ENCODE results near the gene RUNX2. TPM values are rescaled to one million over a fixed set of nuclear protein-coding genes. Genes with fewer than 3 reads are reported as not detected.

The RUNX2 gene
- total RNA-seq, 4 donors from 2014 or later = 1.4 to 3.6 (median 2.3) TPM

DNA sequence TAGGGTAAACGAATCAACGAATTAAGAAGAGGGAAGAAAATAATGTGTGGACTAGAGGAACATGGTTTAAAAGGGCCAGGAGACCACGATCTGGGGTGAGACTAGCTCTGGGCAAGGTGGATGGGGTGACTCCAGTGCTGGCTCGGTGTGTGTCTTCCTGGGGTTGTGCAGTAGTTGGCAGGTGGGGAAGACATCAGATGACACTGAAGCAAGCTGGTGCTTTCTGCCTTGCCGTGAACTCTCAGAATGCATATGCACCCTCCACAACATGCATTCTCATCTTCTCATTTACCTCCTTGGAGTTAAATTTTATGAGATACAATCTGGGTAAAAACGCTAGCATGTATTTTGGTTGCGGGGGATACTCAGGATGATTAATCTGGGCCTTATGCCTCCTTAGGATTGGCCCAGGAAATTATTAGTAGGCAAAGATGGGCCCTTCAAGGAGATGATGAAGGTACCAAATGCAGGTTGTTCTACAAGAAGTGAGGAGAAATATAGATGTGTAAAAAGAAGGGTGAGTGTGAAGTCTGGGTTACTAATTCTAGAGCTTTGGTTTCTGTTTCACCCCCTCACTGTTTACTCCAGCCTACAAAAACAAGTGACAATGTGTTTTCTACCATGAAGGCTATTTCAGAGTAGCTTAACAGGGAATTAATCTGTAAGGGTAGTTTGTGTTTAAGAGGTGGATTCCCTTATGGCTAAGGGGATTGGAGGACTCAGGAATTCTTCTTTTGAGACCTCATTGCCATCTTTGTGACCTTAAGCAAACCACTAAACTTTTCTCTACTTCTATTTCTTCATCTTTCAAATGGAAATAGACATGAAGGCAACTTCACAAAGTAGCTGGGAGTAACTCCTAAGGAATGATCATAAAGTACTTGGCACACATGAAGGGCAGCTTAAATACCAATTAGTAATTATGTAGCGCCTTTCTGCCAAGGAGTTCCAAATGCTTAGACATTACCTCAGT, 120.6 kb downstream of the RUNX2 start:
- Histone ChIP-seq H3K4me1 (peaks cover 14 to 48% (median 14%) of the 10 kb centered on the region in 3 donors), H3K27me3 (no peaks in the 10 kb centered on the region), H3K9me3 (no peaks in the 10 kb centered on the region), H3K4me3 (no peak overlapping the region), H3K36me3 (no peaks in the 10 kb centered on the region), H3K27ac (no peak overlapping the region)
- 86 to 91% methylated on average over 7 to 8 of the region's 8 CpGs for WGBS, 2 donors
- intact Hi-C loops (cut with DNase I) = no loop called here
- no peak for TF ChIP-seq POLR2A (IDR thresholded peaks at IDR 0.05)
- TF ChIP-seq, protein P1, sequence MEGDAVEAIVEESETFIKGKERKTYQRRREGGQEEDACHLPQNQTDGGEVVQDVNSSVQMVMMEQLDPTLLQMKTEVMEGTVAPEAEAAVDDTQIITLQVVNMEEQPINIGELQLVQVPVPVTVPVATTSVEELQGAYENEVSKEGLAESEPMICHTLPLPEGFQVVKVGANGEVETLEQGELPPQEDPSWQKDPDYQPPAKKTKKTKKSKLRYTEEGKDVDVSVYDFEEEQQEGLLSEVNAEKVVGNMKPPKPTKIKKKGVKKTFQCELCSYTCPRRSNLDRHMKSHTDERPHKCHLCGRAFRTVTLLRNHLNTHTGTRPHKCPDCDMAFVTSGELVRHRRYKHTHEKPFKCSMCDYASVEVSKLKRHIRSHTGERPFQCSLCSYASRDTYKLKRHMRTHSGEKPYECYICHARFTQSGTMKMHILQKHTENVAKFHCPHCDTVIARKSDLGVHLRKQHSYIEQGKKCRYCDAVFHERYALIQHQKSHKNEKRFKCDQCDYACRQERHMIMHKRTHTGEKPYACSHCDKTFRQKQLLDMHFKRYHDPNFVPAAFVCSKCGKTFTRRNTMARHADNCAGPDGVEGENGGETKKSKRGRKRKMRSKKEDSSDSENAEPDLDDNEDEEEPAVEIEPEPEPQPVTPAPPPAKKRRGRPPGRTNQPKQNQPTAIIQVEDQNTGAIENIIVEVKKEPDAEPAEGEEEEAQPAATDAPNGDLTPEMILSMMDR (IDR thresholded peaks at IDR 0.05) = no peak
- no peak for DNase-seq

DNA sequence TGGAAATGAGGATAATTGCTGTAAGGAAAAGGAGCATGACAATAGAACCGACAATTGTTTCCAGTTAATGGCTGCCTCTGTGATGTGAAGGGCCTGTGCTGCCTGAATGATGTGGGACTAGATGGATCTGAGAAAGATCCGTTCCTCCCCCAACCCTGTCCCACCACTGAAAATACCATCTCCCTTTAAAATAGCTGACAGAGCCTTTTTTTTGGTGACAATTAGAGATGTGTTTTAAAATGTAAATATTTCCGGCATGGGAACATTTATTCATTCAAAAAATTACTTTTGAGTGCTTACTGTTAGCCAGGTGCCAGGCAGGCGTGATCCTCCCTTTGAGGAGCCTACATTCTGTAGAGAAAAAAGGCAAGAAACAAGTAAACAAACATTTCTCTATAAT, 122.0 kb downstream of the RUNX2 start:
- Histone ChIP-seq H3K27ac (no peak overlapping the region), H3K4me1 (peaks cover 10 to 46% (median 13%) of the 10 kb centered on the region in 3 donors), H3K27me3 (no peaks in the 10 kb centered on the region), H3K36me3 (no peaks in the 10 kb centered on the region), H3K9me3 (no peaks in the 10 kb centered on the region), H3K4me3 (no peak overlapping the region)
- intact Hi-C loops (cut with DNase I) = no loop called here
- WGBS, 2 donors = 91 to 94% methylated on average over 4 of the region's 4 CpGs
- TF ChIP-seq POLR2A (IDR thresholded peaks at IDR 0.05) = no peak
- TF ChIP-seq, protein P1 (IDR thresholded peaks at IDR 0.05) = no peak
- no peak for DNase-seq

DNA sequence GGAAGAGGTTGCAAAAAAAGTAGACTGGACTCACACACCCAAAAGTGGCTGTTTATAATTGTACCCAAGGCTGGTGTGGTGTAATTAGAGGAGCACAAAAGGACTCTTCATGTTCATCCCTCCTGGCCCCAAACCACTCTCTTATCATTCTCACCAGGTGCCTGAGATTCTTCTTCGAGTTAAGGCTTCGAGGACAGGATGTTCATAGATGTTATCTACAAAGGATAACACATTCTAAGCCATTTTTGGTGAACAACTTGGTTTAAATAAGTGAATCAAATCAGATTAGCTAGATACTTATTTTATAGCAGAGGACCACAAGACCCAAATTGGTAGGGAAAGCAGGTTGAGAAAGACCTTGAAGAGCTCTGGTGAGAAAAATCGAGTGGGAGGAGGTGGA, 122.7 kb downstream of the RUNX2 start:
- no peaks in the 10 kb centered on the region for H3K27me3 ChIP-seq
- H3K27ac ChIP-seq = no peak overlapping the region
- no peaks in the 10 kb centered on the region for H3K9me3 ChIP-seq
- intact Hi-C loops (cut with DNase I) = no loop called here
- no peak for TF ChIP-seq POLR2A (IDR thresholded peaks at IDR 0.05)
- TF ChIP-seq, protein P1 (IDR thresholded peaks at IDR 0.05) = no peak
- no peak overlapping the region for H3K4me3 ChIP-seq
- no peaks in the 10 kb centered on the region for H3K36me3 ChIP-seq
- H3K4me1 ChIP-seq = peaks cover 5 to 39% (median 6%) of the 10 kb centered on the region in 3 donors
- no peak for DNase-seq
- WGBS, 2 donors = 80 to 87% methylated on average over 3 of the region's 3 CpGs

DNA sequence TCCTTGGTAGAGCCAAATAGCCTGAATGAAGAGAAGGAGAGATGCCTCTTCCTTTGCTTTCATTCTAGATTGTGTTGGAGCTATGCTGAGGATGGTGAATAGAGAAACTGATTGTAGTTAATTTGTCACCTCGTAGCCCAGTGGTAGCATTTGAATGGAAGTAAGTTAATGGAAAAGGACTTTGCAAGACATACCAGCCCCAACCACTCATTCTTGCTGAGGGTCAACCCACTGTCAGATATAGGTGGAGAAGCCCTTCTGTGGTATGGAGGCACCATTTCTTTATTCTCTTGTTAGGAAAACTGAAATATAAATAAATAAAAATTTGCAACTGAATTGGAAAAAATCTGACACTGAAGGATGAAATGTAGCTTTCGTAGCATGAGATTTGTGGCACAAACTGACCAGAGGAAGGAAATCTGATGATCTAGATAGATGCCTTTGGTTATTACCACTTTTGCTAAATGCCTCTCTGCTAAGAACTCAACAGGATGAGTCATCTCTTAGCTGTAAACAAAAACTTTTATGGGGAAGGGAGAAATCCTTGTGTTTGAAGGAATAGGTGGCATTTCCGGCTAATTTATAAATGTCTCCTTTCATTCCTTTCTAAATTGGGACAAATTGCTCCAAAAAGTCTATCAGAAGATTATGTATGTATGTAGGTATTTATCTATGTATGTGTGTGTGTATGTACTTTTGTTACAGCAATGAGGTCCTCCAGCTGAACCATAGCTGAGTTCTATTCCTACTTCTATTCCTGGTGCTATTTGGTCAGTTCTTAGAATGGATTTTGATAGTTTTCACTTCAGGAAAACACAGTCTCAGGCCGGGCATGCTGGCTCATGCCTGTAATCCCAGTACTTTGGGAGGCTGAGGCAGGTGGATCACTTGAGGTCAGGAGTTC, 126.1 kb downstream of the RUNX2 start:
- Histone ChIP-seq H3K36me3 (no peaks in the 10 kb centered on the region), H3K9me3 (no peaks in the 10 kb centered on the region), H3K27me3 (no peaks in the 10 kb centered on the region), H3K4me3 (no peak overlapping the region), H3K4me1 (peaks cover 0 to 16% (median 0%) of the 10 kb centered on the region in 3 donors), H3K27ac (no peak overlapping the region)
- TF ChIP-seq POLR2A (IDR thresholded peaks at IDR 0.05) = no peak
- TF ChIP-seq, protein P1 (IDR thresholded peaks at IDR 0.05) = no peak
- intact Hi-C loops (cut with DNase I) = no loop called here
- no peak for DNase-seq
- WGBS, 2 donors = 69 to 70% methylated on average over 4 of the region's 4 CpGs

Data from esophagus squamous epithelium (tissue), 5 donors.